Omental fat pad (tissue), 4 donors: ENCODE results near the gene SECISBP2. TPM values are rescaled to one million over a fixed set of nuclear protein-coding genes. Genes with fewer than 3 reads are reported as not detected.

Experiments used
- ATAC-seq: fragments of 150-250 bp; one replicate; pipeline ENCODE4 v1.9.1; 2016; ENCODE audit warnings: mild to moderate bottlenecking, moderate library complexity; ENCODE audit not compliant: low FRiP score
- DNase-seq: peaks from one replicate; pipeline ENCODE4 v3.0.0-alpha.2; 2019; ENCODE audit warnings: low spot score
- CTCF ChIP-seq, 3 donors: fragments of 450-650 bp; IDR thresholded peaks; one replicate each; pipeline ENCODE4 v1.5.1; 2016 to 2017; ENCODE audit warnings: antibody characterized with exemption in 3 of 3, mild to moderate bottlenecking in 3 of 3, moderate library complexity in 2 of 3
- small RNA-seq: library from RNA; depleted of rRNA; stranded (forward); fragments of <200 nt; gene quantifications from one replicate; pipeline ENCODE3, GENCODE V24; 2016
- total RNA-seq, 4 donors: library from RNA; depleted of rRNA; stranded (reverse); fragments of >200 nt; gene quantifications; one replicate each; pipeline ENCODE4 v1.1.0, GENCODE V29; 2016

The SECISBP2 gene
- total RNA-seq, 4 donors from 2014 or later = 45.8 to 68.4 (median 54.2) TPM

GRCh38 chr9:89400403-89401116 lies 82.3 kb downstream of the SECISBP2 start:
- DNase-seq (no peak), ATAC-seq (no peak)
- no peak for TF ChIP-seq CTCF (IDR thresholded peaks at IDR 0.05)

- no peak for ATAC-seq
- TF ChIP-seq CTCF (IDR thresholded peaks at IDR 0.05) = no peak
- DNase-seq = no peak
Measured at GRCh38 chr9:89402695-89403427, 84.6 kb downstream of the SECISBP2 start.

- DNase-seq (no peak), ATAC-seq (no peak)
- no peak for TF ChIP-seq CTCF (IDR thresholded peaks at IDR 0.05)
Measured at GRCh38 chr9:89404074-89404473, 85.8 kb downstream of the SECISBP2 start.

- no peak for TF ChIP-seq CTCF (IDR thresholded peaks at IDR 0.05)
- no peak for DNase-seq
- no peak for ATAC-seq
Measured at GRCh38 chr9:89405826-89406225, 87.5 kb downstream of the SECISBP2 start.

GRCh38 chr9:89407070-89407469 lies 88.8 kb downstream of the SECISBP2 start:
- TF ChIP-seq CTCF (IDR thresholded peaks at IDR 0.05) = no peak
- ATAC-seq (no peak), DNase-seq (no peak)

GRCh38 chr9:89408628-89409101 lies 90.4 kb downstream of the SECISBP2 start:
- ATAC-seq = no peak

More at GRCh38 chr9:89408628-89409101, 90.4 kb downstream of the SECISBP2 start:
- no peak for DNase-seq
- TF ChIP-seq CTCF (IDR thresholded peaks at IDR 0.05) = no peak

Small RNAs within 50 kb of the gene (small RNA-seq; reads per million reads assigned to genes)
- not detected for gene MIR3153

Other genes with a start within 250 kb of the SECISBP2 start
- gene SHC3, start 139.7 kb upstream of the SECISBP2 start, total RNA-seq = 1 to 10 TPM; 1.1 to 7.4 (median 3.1) TPM
- gene CKS2, start 7.3 kb upstream of the SECISBP2 start, total RNA-seq = 10 to 100 TPM in 3 of 4 donors, 1 to 10 TPM in 1; 9.8 to 34.1 (median 20.3) TPM
- gene SEMA4D, start 179.6 kb downstream of the SECISBP2 start, total RNA-seq = 10 to 100 TPM; 14.2 to 49.5 (median 18.3) TPM